HL-60 (cell line): ENCODE measurements around the gene GLRA1.

Experiments
- GABPA ChIP-seq: IDR thresholded peaks from 2 replicates; pipeline ENCODE4 v1.6.1; 2012; ENCODE audit warnings: low read depth
- POLR2AphosphoS5 ChIP-seq: IDR thresholded peaks from 2 replicates; pipeline ENCODE4 v1.6.1; 2012; ENCODE audit warnings: low read depth
- SPI1 ChIP-seq: IDR thresholded peaks from 2 replicates; pipeline ENCODE4 v1.6.1; 2012; ENCODE audit warnings: low read depth, mild to moderate bottlenecking, borderline replicate concordance
- TF ChIP-seq, protein P1 (sequence below): IDR thresholded peaks from one replicate; pipeline ENCODE4 v1.5.1; 2011; ENCODE audit warnings: low read length, control low read depth, inconsistent platforms; ENCODE audit not compliant: insufficient read depth
- TF ChIP-seq, protein P2 (sequence below): IDR thresholded peaks from 2 replicates; pipeline ENCODE4 v1.6.1; 2012; ENCODE audit warnings: low read depth; ENCODE audit not compliant: insufficient replicate concordance

DNA sequence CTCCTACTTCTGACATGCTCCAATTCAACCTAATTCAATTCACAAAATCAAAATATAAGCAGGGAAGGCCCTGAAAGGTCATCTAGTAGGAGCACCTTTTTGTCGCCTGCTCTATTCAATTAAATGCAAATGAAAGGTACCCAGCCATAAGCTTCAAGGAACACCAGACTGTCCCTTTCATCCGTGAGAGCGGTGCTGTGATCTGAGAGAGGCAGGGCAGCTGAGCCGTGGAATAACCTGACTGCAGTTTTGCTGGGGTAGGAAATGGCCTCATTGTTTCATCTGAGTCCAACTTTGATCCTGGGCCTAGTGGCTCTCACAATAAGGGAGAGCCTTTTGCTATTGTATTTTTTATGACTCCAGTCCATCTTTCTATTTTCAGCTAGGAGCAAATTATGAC, 39.8 kb upstream of the GLRA1 start:
- TF ChIP-seq, protein P1, sequence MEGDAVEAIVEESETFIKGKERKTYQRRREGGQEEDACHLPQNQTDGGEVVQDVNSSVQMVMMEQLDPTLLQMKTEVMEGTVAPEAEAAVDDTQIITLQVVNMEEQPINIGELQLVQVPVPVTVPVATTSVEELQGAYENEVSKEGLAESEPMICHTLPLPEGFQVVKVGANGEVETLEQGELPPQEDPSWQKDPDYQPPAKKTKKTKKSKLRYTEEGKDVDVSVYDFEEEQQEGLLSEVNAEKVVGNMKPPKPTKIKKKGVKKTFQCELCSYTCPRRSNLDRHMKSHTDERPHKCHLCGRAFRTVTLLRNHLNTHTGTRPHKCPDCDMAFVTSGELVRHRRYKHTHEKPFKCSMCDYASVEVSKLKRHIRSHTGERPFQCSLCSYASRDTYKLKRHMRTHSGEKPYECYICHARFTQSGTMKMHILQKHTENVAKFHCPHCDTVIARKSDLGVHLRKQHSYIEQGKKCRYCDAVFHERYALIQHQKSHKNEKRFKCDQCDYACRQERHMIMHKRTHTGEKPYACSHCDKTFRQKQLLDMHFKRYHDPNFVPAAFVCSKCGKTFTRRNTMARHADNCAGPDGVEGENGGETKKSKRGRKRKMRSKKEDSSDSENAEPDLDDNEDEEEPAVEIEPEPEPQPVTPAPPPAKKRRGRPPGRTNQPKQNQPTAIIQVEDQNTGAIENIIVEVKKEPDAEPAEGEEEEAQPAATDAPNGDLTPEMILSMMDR = no peak
- no peak for TF ChIP-seq GABPA
- no peak for TF ChIP-seq POLR2AphosphoS5
- TF ChIP-seq, protein P2, sequence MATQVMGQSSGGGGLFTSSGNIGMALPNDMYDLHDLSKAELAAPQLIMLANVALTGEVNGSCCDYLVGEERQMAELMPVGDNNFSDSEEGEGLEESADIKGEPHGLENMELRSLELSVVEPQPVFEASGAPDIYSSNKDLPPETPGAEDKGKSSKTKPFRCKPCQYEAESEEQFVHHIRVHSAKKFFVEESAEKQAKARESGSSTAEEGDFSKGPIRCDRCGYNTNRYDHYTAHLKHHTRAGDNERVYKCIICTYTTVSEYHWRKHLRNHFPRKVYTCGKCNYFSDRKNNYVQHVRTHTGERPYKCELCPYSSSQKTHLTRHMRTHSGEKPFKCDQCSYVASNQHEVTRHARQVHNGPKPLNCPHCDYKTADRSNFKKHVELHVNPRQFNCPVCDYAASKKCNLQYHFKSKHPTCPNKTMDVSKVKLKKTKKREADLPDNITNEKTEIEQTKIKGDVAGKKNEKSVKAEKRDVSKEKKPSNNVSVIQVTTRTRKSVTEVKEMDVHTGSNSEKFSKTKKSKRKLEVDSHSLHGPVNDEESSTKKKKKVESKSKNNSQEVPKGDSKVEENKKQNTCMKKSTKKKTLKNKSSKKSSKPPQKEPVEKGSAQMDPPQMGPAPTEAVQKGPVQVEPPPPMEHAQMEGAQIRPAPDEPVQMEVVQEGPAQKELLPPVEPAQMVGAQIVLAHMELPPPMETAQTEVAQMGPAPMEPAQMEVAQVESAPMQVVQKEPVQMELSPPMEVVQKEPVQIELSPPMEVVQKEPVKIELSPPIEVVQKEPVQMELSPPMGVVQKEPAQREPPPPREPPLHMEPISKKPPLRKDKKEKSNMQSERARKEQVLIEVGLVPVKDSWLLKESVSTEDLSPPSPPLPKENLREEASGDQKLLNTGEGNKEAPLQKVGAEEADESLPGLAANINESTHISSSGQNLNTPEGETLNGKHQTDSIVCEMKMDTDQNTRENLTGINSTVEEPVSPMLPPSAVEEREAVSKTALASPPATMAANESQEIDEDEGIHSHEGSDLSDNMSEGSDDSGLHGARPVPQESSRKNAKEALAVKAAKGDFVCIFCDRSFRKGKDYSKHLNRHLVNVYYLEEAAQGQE = no peak
- TF ChIP-seq SPI1 = no peak
